Stimulated activated CD4-positive, alpha-beta T cell treated with anti-CD3 and anti-CD28 coated beads, Interleukin-4, amount 100 ng/mL, for 24 hours (primary cell): ENCODE results near the gene GDPD5.
A peak's percentile ranks its signal among the peaks of the same experiment; 100 is the strongest.
"Not testable (repeated sequence)": the region's sequence is repeated elsewhere in the genome, so short reads cannot be mapped to it uniquely, and the experiment has no call there.

Experiments
- DNase-seq: peaks from one replicate; pipeline ENCODE4 v3.0.0-alpha.2; 2020

The GDPD5 gene

DNA sequence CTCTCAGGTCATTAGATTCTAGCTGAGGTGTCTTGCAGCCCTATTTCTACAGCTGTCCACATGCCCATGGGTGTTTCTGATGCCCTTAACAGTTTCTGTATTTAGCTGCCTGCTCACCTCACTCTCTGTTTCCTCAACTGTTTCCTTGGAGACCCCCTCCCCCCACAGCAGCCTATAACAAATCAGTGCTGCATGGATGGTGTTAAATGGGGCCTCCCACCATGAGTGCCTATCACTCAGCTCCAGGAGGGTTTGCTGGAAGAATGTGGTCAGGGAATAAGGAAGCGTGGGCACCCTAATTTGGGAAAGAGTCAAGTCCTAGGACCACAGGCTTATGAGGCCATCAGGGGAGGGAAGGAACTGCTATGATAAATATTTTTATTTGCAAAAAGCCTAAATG lies 101.3 kb downstream of the GDPD5 start:
- DNase-seq: no peak

DNA sequence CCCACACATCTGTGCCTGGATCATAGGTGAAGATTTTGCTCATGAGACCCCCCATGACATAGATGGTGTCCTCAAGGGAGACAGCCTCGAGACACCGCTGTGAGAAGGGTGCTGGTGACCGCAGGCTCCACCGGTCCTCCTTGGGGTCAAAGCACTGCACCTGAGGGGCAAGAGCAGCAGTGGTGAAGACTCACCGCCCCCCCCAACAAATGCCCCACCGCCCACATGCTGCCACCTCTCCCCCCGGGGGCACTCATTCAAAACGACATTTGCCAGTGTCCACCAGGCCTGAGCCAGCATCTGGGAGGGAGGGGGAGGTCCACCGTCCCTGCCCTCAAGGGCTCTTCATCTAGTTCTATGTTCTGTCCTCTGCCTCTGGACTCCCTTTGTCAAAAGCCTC lies 102.0 kb downstream of the GDPD5 start:
- DNase-seq: no peak

DNA sequence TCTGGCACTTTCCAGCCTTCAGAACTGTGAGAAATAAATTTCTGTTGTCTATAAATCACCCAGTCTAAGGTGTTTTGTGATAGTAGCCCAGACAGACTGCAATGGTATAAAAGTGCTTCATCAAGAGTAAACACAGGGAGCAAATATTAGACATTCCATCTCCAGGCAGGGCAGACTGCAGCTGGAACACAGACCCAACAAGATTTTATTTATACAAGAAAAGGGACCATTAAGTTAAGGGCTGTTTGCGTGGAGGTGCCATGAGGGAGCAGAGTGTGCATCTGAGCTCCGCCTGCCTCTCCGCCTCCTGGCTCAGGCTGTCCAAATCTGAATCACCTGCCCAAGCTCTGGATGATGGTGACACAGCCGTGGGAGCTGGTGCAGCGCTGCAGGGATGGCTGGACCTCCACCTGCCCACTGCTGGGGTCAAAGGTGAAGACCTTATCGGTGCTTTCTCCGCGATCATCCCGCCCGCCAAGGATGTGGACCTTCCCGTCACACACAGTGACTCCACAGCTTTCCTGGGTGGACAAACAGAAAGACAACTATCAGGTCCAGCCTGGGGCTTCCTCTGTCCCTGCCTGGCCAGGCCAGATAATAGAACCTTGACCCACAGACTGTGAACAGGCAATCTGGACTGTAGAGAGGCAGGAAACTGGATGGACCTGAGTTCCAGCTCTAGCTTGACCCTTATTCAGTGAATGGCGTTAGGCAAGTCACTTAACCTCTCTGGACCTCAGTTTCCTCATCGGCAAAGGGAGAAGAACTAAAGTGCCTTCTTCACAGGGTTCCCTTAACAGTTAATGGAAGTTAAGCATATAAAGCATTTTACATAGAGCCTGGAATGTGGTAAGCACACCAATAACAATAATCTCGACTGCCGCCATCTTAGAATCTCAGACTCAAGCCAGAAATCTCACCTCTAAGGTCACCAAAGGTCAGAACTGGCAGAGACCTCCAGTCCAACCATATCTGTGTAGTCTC lies 103.2 kb downstream of the GDPD5 start:
- DNase-seq: no peak

DNA sequence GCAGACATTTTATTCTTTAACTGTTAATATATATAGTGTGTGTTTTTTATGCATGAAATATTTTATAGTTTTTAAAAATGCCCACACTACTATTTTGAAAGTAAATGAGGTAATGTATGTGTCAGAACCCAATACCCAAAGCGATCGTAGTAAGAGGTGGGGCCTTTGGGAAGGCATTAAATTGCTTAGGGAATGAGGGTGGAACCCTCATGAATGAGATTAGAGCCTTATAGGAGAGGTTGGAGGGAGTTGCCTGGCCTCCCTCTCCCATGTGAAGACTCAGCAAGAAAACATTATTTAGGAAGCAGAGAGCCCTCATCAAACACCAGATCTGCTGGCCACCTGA lies 103.9 kb downstream of the GDPD5 start:
- DNase-seq: no peak

DNA sequence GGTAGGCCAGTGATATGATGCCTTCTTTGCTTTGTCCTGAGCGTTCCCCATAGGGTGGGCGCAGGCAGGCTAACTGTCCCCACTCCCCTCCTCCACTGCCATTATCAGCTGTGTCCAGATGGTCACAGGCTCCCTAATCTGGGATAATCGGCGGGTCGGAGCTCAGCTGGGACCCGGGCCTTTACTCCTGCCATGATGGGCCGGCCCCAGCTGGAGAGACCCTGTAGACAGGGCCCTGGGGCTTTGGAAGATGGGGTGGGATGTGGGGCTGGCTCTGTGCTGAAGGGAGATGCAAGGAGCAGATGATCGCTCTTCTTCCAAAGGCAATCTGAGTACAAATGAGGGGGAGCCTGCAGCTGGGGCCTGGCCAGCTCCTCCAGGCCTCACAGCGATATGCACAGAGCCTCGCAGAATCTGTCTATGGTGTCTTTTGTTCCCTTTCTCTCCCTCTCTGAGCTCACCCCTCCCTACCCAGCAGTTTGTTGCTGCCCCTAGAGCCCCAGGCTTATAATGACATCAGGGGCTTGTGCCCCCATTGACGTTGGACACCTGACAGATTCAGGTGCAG lies 104.6 kb downstream of the GDPD5 start:
- no peak for DNase-seq

DNA sequence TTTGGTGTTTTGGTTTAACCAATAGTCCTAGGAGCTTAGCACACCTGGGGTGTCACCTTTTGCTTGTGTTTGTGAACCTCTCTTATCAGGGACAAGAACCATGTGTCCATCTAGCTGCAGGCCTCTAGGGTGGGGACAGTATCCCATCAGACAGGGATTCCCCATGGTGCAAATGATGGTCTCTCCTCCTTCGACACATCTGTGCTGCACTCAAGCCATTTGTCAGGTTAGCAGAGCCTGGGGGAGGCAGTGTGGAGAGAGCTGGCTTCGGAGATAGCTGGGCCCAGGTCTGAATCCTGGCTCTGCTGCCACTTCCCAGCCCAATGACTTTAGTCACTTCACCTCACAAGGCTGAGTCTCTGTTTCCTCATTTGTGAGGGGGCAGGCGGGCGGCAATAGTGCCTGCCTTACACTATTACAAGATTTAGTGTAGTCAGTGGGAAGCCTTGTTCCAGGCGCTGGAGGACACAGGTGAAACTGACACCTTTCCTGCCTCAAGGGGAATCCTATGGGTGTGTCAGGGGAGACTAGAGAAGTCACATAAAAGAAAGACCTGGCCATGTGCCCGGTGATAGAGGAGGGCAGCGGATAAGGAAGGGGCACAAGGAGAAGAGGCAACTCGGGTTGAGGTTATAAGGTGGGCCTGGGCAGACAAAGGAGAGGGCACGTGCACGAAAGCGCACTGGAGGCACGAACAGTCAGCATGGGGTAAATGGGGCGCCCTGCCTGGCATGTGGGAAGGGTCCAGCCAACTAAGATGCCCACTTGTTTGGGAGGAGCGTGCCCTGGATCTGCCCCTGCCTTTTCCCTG lies 105.3 kb downstream of the GDPD5 start:
- no peak for DNase-seq

DNA sequence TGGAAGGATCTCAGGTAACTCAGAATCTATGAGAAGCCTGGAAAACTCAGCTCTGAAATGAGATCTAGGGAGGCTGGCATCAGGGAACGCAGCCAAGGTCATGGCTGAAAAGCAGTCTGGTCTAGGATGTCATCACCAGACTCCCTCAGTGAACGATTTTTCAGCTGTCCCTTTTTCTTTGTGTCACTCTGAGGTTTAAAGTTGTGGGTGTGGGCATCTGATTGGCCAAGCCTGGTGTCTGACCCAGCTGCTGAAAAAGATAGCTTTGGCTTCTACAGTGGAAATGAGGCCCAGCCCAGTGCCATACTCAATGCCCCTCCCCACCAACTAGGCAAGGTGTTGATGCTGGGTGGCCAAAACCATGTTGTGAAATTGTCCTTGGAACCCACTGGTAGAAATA lies 111.9 kb downstream of the GDPD5 start:
- no peak for DNase-seq

DNA sequence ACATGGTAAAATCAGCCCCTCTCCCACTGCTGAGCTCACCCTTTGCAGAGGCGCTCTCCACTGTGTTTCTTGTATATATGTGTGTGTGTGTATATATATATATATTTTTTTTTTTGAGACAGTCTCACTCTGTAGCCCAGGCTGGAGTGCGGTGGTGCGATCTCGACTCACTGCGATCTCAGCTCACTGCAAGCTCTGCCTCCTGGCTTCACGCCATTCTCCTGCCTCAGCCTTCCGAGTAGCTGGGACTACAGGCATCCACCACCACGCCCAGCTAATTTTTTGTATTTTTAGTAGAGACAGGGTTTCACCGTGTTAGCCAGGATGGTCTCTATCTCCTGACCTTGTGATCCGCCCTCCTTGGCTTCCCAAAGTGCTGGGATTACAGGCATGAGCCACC lies 112.6 kb downstream of the GDPD5 start:
- DNase-seq: not testable (repeated sequence)

DNA sequence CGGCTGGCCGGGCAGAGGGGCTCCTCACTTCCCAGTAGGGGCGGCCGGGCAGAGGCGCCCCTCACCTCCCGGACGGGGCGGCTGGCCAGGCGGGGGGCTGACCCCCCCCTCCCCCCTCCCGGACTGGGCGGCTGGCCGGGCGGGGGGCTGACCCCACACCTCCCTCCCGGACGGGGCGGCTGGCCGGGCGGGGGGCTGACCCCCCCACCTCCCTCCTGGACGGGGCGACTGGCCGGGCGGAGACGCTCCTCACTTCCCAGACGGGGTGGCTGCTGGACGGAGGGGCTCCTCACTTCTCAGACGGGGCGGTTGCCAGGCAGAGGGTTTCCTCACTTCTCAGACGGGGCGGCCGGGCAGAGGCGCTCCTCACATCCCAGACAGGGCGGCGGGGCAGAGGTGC lies 115.8 kb downstream of the GDPD5 start:
- not testable (repeated sequence) for DNase-seq

DNA sequence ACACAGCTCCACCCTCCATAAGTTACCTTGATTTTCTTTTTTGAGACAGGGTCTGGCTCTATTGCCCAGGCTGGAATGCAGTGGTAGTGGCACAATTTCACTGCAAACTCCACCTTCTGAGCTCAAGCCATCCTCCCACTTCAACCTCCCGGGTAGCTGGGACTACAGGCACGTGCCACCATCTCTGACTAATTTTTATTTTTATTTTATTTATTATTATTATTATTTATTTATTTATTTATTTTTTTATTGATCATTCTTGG lies 116.9 kb downstream of the GDPD5 start:
- DNase-seq: no peak

DNA sequence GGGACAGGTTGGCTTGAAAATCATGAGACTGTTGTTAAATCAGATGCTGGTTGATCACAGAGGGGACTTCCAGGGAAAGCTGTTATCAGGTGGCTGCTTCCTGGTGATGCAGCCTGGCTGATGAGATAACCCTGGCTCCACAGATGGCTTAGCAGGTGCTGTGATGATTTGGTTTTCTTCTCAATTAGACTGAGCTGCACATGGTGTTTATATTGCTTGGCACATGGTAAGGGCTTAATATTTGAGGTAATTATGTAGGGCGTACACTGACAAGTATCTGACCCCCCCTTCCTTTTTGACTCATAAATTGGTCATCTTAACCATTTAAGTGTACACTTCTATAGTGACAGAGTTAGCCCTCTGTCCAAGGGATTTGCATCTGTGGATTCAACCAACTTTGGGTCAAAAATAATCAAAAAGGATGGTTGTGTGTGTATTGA lies 119.4 kb downstream of the GDPD5 start:
- DNase-seq: no peak

DNA sequence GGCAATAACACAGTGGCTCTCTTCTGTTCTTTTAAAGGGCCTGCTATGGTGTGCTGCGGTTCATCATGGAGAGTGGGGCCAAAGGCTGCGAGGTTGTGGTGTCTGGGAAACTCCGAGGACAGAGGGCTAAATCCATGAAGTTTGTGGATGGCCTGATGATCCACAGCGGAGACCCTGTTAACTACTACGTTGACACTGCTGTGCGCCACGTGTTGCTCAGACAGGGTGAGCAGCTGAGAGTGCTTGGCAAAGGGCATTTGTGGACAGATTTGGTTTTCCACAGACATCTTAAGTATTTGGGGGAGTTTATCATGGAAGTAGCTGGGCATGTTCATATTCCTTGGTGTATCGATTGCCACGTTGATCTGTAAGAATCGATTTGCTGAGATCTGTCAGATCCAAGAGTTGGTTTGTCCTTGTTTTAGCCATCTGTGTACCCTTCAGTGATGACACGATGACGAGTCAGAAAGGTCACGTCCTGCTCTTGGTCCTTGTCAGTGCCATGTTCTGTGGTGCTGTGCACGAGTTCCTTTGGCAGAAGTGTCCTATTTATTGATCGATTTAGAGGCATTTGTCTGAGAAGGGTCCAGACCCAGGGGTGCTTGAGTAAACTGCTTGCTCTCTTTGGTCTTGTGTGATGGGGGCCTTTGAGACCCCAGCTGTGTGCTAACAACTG lies 121.6 kb downstream of the GDPD5 start:
- DNase-seq: no peak

DNA sequence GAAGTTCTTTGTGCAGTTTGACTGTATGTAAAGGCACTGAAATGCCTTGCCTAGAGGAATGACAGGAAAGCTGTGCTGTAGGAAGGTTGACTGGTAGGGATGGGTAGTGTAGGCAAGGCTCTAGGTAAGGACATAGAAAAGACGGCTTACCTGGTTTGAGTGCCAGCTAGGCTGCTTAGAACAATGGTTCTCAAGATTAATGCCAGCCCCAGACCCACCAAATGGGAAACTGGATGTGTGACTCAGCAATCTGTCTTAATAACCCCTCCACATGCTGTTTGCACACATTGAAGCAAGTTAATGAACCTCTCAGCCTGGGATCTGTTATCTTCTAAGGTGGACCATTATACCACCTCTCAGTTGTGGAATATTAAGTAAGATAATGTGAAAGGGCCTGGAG lies 122.7 kb downstream of the GDPD5 start:
- no peak for DNase-seq

DNA sequence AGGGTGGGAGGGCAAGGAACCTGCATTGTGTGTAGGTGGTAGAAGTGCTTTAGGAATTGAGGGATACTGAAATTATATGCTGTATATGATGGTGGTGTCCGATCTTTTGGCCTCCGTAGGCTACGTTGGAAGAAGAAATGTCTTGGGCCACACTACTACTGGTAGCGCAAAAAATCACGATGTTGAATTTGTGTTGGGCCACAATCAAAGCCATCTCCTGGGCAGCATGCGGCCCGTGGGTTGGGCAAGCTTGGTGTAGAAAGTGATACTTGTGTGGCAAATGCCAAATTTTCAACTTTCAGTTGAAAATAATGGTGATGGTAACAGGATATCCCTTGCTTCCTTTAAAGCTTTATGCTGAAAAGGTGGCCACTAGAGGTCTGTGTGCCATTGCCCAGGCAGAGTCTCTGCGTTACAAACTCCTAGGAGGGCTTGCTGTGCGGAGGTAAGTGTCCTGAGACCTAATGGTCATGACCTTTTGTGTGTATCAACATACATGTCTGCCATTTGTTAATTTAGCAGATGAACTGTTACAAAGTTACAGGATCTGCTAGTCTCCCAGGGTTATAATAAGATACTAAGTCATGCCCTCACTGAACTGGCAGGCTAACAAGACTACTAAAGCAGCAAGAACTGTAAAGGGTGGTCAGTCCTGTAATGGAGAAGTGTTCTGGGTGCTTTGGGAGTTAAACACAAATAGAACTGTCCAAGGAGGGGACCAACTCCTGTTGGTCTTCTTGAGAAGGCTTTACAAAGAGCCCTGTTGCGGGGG lies 123.6 kb downstream of the GDPD5 start:
- DNase-seq: no peak

DNA sequence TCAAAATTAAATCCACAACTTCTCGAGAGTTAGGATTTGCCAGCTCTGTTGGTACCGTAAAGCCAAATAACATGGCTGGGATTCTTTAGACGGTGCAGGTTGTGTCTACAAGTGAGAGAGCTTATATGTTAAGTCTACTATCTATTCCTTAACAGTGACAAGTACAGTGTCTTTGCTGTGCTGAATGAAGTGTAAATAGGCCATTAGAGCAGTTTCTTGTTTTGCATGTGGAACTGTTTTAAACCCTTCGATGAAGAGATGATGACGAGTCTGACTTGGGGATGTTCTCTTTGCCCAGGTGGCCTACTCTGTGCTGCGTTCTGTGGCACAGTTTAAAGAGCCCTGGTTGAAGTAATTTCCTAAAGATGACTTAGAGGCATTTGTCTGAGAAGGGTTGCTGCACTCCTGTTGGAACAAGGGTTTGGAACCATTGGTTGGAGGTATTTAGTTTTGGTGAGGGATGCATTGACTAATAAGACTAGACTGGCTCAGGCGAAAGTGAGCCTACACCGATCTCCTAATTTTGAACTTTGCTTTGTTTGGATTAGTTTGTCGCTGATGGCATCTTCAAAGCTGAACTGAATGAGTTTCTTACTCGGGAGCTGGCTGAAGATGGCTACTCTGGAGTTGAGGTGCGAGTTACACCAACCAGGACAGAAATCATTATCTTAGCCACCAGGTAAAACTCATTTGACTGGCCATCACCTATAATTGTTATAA lies 125.4 kb downstream of the GDPD5 start:
- DNase-seq: no peak

DNA sequence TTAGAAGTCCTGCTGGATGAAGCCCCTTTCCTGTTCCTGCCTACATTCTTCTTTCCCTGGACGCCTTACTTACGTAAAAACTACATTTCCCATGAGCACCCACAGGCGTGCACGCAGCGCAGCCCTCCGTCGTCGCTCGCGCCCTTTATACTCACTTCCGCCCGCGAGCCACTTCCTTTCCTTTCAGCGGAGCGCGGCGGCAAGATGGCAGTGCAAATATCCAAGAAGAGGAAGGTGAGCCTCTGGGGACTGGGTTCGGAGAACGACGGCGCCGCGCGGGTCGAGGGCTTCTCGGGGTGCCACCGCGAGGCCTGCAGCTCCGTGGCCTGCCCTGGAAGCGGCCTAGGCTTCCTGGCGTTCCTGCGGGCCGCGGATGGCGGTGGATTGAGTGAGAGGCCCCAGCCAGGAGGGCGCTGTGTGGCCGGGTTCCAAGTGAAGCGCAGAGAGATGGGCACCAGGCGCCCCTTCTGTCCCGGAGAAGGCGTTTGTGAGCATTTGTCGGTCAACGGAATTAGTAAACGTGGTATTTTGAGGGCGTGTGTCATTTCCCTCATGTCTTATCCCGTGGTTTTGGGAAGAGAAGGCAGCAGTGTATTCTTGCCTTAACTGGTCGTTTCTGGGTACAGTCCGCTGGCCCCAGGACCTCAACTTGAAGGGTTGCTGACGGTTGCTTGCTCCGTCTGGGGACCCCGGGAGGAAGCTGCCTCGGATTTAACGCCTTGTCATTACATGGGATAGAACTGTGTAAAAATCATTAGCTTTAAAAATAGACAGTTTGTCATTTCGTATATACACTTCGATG lies 126.2 kb downstream of the GDPD5 start, which contains the start of gene RPS3:
Gene RPS3 (plus strand): TSS at position 175 of the 802 bp plus-strand sequence. CDS start 30 bp downstream, at position 205.
- peak; percentile 89 for DNase-seq

DNA sequence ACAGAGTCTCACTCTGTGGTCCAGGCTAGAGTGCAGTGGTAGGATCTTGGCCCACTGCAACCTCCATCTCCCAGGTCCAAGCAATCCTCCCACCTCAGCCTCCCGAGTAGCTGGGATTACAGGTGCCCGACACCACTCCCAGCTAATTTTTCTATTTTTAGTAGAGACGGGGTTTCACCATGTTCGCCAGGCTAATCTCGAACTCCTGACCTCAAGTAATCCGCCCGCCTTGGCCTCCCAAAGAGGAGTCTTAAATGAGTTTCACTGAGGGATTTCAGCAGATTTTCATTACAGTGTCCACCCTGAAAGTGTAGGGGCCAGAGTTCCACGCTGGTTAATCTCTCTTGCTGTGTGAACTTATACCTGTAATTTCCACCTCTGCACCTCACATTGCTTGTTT lies 126.8 kb downstream of the GDPD5 start:
- no peak for DNase-seq

DNA sequence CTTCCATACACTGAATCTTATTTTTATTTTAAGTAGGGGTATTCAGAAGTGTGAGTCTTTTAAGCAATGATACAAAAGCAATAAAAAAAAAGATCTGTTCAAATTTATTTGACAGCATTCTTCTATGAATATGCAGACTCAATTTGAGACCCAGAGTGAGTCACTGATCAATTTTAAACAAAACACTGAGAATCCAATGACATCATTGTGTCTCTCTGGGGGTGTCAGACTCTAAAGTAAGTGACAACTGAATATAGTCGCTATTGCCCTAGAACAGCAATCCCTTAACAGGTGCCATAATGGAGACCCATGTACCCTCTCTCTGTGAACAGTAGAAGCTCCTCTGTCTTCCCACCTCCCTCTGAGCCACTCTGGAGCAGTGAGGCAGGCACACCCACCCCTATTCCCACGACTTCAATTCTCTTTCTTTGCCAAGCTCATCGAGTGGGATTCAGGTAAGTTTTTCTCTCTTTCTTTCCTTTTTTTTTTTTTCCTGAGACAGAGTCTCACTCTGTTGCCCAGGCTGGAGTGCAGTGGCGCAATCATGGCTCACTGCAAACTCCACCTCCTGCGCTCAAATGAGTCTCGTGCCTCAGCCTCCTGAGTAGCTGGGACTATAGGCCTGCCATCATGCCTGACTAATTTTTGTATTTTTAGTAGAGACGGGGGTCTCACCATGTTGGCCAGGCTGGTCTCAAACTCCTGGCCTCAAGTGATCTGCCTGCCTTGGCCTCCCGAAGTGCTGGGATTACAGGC lies 131.5 kb downstream of the GDPD5 start:
- no peak for DNase-seq

DNA sequence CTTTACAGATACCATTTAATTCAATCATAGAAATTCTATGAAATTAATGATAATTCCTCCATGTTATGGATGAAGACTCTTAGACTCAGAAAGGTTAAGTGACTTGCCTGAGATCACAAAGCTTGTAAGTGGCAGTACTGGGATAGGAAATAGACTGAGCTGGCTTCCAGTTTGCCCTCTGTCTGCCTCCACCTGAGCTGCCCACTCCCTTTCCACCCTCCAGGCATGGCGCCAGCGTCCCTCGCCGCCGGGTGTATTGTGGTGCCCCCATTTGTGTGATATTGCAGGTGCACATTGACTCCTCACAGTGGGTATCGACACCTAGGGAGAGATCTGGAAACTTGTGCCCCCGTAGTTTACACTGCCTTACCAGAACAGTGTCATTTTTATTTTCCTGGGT lies 135.8 kb downstream of the GDPD5 start:
- DNase-seq: no peak

DNA sequence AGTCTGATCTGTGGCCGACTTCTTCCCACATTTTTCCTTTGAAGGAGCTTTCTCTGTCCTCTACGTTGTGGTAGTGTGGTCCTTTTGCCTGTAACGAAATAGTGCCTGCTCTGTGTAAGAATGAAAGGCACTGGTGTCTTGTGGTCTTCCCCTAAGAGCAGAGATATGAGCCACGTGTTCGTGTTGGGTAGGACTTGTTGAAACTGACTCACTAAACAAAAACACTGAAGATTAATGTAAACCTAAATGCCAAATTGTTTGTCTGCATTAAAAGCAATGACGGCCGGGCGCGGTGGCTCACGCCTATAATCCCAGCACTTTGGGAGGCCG lies 136.5 kb downstream of the GDPD5 start:
- DNase-seq: no peak
